Spinal cord (tissue), 10 donors: ENCODE results near the gene LSS. TPM values are rescaled to one million over a fixed set of nuclear protein-coding genes. Genes with fewer than 3 reads are reported as not detected.

ENCODE experiments used
- DNase-seq, 6 donors: peaks; one replicate each; pipeline versions ENCODE4 v3.0.0 to v3.0.0-alpha.2; 2013 to 2015; ENCODE audit warnings: low spot score in 6 of 6, low read depth in 4 of 6
- H3K27ac ChIP-seq: one replicate; pipeline ENCODE4 v1.5.1; 2013; ENCODE audit warnings: low read depth, low read length, control low read depth
- H3K27me3 ChIP-seq: one replicate; pipeline ENCODE4 v1.6.1; 2013; ENCODE audit warnings: low read length; ENCODE audit not compliant: control insufficient read depth, insufficient read depth
- H3K36me3 ChIP-seq: one replicate; pipeline ENCODE4 v1.6.1; 2013; ENCODE audit warnings: low read length; ENCODE audit not compliant: control insufficient read depth, insufficient read depth
- H3K4me1 ChIP-seq: one replicate; pipeline ENCODE4 v1.6.1; 2013; ENCODE audit warnings: low read length; ENCODE audit not compliant: control insufficient read depth, insufficient read depth
- H3K4me3 ChIP-seq: one replicate; pipeline ENCODE4 v1.5.1; 2013; ENCODE audit warnings: low read depth, low read length, control low read depth
- H3K9me3 ChIP-seq: one replicate; pipeline ENCODE4 v1.6.1; 2013; ENCODE audit warnings: low read length; ENCODE audit not compliant: control insufficient read depth, insufficient read depth
- WGBS: methylation state at CpG from one replicate; pipeline ENCODE4 v1.1.5; 2013; ENCODE audit warnings: missing lambda C conversion rate; ENCODE audit not compliant: insufficient coverage; 5-methylcytosine and 5-hydroxymethylcytosine counted together
- polyA plus RNA-seq, 2 donors: library from polyadenylated mRNA; unstranded; fragments of 120-200 nt; gene quantifications; one replicate each; pipeline ENCODE4 v1.2.1, GENCODE V29; 2013; ENCODE audit not compliant: insufficient read length in 2 of 2
- total RNA-seq, 2 donors: library from RNA; depleted of rRNA in 1 of 2; stranded (reverse); fragments of 120-200 nt in 1 of 2; fragments of >200 nt in 1 of 2; gene quantifications; one replicate each; pipeline versions ENCODE4 v1.2.3 to v1.2.4, GENCODE V29; 2013 to 2014
- donor health status: healthy.

LSS gene
- total and polyA plus RNA-seq, 4 donors = 55.6 to 167 (median 115) TPM

DNA sequence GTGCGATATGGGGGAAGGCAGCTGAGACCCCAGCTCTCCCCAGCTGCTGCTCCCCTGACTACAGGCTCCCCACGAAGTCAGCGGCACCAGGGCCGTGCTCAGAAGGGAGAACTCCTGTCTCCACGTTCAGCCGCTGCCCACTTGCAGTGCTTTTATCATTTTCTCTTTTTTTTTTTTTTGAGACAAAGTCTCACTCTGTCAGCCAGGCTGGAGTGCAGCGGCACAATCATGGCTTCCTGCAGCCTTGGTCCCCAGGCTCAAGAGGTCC lies 72.3 kb downstream of the LSS start:
- H3K4me1 ChIP-seq = peaks cover 13% of the 10 kb centered on the region
- no peak overlapping the region for H3K27ac ChIP-seq
- no peak overlapping the region for H3K4me3 ChIP-seq
- no peaks in the 10 kb centered on the region for H3K27me3 ChIP-seq
- peaks cover 49% of the 10 kb centered on the region for H3K36me3 ChIP-seq
- no peaks in the 10 kb centered on the region for H3K9me3 ChIP-seq
- WGBS = 70% methylated on average over 6 of the region's 7 CpGs
- DNase-seq = no peak

DNA sequence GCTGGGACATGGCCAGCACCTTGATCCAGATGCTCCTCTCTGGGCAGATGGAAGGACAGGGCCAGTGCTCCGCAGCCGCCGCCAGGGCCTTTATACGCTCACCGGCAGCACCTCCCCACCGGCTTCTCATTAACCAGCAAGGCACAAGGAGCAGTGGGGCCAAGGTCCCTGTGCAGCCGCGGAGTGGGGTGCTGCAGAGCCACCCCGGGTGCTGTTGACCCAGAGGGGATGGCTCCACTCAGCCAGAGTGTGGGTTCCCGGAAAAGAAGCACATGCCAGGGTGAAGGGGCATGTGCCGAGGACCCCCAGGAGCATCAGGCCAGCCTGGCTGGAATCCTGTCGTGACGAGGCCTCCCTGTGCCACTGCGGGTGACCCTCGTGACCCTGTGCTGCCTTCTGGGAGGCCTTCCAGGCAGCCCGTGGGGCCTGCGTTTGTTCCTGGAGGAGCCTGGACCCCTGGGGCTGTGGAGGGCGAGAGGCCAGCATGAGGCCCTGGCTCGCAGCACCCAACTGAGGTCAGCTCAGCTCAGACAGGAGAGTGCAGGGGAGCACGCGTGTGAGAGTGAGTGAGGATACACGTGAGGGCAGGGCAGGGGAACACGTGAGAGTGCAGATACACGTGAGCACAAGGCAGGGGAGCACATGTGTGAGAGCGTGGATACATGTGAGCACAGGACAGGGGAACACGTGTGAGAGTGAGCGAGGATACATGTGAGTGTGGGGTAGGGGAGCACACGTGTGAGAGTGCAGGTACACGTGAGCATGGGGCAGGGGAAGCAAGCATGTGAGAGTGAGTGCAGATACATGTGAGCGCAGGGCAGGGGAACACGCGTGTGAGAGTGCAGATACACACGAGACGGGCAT lies 72.8 kb downstream of the LSS start, which contains the start of gene FTCD:
Gene FTCD, minus strand, starts transcription at position 66 of the 864 bp plus-strand sequence. Its CDS starts 56 bp downstream, at position 10.
- WGBS = 77% methylated on average over 34 of the region's 34 CpGs
- Histone ChIP-seq H3K27ac (no peak within 1 kb of the TSS), H3K9me3 (no peaks in the 10 kb centered on the region), H3K4me1 (peaks cover 13% of the 10 kb centered on the region), H3K4me3 (no peak within 1 kb of the TSS), H3K27me3 (no peaks in the 10 kb centered on the region), H3K36me3 (peaks cover 46% of the 10 kb centered on the region)
- DNase-seq = no peak

DNA sequence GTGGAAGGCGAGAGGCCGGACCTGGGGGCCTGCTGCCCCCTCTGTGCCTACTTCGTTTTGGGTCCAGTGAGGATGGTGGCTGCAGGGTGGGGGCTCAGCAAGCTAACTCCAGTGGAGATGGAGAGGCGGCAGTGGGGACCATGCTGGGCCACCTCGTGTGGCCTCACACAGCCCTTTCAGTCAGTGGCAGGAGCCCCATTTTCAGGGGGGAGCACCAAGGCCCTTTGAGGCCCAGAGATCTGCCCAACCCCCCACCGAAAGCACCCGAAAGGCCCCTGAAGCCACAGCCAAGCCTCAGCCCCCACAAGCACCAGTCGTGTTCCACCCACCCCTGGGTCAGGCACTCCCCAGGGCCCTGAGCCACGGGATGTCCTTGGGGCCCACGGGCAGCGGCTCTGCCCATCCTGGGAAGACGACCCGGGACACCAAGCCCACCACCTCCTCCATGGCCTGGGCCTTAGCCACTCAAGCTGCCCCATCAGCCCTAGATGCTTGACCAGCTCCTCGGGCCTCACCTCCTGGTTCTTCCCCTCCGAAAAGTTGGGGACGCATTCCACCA lies 73.5 kb downstream of the LSS start:
- H3K36me3 ChIP-seq = peaks cover 39% of the 10 kb centered on the region
- H3K9me3 ChIP-seq = no peaks in the 10 kb centered on the region
- H3K4me3 ChIP-seq = no peak overlapping the region
- H3K27me3 ChIP-seq = no peaks in the 10 kb centered on the region
- WGBS = 90% methylated on average over 16 of the region's 16 CpGs
- peaks cover 13% of the 10 kb centered on the region for H3K4me1 ChIP-seq
- H3K27ac ChIP-seq = no peak overlapping the region
- DNase-seq = no peak

DNA sequence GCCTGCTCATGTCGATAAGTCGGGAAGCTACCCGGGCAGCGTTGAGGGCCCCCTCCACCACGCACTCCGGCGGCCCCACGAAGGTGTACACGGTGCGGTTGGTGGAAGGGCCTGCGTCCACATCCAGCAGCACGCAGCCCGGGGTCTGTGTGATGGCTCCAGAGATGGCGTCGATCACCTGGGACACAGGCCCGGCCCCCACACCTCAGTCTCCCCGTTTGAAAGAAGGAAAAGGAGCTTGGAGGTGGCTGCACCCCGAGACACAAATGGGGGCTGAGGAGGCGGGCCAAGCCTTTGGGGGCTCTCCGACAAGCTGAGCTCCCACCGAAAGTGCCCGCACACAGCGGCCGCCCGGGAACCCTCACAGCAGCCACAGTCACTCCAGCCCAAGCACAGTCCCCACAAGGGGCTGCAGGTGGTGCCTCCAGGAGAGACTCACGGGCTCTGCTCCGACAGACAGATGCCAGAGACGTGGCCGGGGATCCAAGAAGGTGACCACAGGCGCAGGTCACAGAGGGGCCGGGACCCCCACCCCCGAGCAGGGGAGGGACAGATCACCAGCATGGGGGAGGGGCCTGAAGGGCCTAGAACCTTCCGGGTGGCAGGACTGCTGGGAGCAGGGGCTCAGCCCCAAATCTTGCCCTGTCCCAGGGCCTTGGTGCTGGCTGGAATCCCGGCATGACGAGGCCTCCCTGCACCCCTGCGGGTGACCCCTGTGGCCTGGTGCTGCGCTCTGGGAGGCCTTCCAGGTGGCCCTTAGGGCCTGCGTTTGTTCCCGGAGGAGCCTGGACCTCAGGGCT lies 74.2 kb downstream of the LSS start:
- no peak for DNase-seq
- 91% methylated on average over 39 of the region's 39 CpGs for WGBS
- Histone ChIP-seq H3K4me3 (no peak overlapping the region), H3K27me3 (no peaks in the 10 kb centered on the region), H3K9me3 (no peaks in the 10 kb centered on the region), H3K4me1 (peaks cover 13% of the 10 kb centered on the region), H3K27ac (no peak overlapping the region), H3K36me3 (peaks cover 32% of the 10 kb centered on the region)

DNA sequence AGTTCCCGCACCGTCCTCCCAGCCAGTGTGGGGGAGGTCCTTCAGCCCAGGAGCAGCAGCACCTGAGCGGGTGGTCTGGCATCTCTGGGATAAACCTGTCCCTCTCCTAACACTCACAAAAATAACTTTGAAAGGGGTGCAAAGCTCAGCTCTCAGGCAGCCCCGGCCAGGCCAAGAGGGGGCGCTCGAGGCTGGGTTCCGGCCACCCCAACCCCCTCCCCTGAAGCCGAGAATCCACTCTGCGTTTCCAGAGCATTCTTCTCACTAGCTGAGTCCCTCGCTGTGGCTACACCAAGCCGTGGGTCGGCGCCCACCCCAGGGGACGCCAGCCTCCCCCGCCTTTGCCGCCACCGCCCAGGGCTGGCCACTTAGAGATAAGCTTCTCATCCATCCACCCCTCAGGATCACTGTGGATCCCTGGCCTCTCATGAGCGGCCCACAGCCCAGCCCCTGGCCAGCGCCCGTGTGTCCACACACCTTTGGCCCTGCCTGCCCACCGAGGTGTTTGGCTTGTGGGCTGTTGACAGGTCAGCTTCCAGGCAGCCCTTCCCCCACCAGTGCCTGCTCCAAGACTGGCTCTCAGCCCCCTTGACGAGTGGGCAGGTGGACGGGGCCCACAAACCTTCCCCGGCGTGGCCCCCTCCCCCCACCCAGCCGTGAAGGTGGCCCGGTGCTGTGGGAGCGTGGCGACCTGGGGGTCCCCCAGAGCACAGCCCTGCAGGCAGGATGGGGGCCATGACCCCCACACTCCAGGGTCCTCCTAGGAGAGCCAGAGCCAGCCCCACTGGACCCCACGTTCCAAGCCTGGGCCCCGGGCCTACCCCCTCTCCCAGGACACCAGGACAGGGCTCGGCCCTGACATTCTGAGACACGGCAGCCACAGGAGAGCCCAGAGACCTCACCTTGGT lies 75.1 kb downstream of the LSS start:
- H3K27ac ChIP-seq = no peak overlapping the region
- H3K4me3 ChIP-seq = no peak overlapping the region
- 46% methylated on average over 32 of the region's 33 CpGs for WGBS
- H3K4me1 ChIP-seq = peaks cover 13% of the 10 kb centered on the region
- no peaks in the 10 kb centered on the region for H3K27me3 ChIP-seq
- H3K36me3 ChIP-seq = peaks cover 28% of the 10 kb centered on the region
- DNase-seq = peak in 2 of 6 donors; percentile 34 to 42
- no peaks in the 10 kb centered on the region for H3K9me3 ChIP-seq

DNA sequence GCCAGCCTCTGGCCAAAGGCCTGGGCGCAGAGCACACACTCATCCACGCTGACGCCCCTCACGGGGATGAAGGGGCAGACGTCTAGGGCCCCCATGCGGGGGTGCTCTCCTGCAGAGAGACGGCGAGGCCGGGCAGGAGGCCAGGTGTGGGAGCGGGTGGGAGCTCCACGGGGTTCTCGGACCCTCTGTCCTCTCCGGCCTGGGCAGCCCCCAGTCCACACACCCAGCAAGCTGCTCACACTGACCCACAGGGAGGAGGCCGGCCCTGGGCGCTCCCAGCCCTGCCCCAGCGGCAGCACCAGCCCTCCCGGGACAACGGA lies 75.7 kb downstream of the LSS start:
- H3K36me3 ChIP-seq = peaks cover 24% of the 10 kb centered on the region
- peaks cover 13% of the 10 kb centered on the region for H3K4me1 ChIP-seq
- no peaks in the 10 kb centered on the region for H3K9me3 ChIP-seq
- no peak for DNase-seq
- H3K4me3 ChIP-seq = no peak overlapping the region
- H3K27ac ChIP-seq = no peak overlapping the region
- H3K27me3 ChIP-seq = no peaks in the 10 kb centered on the region
- WGBS = 39% methylated on average over 14 of the region's 18 CpGs

DNA sequence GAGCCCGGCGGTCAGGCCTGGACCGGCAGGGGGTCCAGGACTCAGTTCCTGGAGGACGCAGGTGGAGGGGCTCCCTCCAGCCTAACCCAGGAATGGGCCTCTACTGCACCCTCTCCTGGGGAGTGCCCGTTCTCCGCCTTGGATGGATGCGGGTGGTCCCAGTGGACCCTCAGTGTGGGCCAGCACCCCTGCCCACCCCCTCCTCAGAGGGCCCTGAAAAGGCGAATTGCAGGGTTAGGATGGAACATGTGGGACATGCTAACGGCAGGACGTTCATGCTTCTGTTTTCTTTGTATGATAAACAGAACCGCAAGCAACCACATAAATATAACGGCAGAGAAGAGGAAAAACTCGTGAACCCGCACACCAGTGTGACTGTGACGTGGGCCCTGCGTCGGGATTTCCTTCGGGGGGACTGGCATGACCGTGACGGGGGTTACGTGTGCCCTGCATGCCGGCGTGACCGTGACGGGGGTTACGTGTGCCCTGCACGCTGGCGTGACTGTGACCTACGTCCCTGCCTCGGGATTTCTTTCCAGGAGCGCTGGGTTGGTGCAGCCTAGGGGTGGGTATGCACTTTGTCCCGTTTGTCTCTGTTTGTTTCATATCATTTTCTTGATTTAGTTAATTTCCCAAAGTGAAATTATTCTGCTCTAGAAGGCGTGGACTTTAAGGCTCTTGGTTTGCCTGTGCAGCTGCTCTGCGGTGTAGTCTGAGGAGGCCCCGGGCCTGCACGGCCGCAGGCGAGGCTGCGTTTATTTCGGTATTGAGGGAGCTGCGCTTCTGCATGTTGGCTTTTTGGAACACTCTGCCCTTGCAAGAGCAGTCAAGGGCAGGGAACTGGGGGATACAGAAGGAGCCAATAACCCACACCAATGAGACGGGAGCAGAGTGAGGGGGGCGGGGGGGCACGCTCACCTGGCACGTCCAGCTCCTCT lies 76.3 kb downstream of the LSS start:
- no peak for DNase-seq
- Histone ChIP-seq H3K4me3 (no peak overlapping the region), H3K4me1 (peaks cover 13% of the 10 kb centered on the region), H3K27me3 (no peaks in the 10 kb centered on the region), H3K27ac (no peak overlapping the region), H3K36me3 (peaks cover 19% of the 10 kb centered on the region), H3K9me3 (no peaks in the 10 kb centered on the region)
- 90% methylated on average over 22 of the region's 45 CpGs for WGBS

DNA sequence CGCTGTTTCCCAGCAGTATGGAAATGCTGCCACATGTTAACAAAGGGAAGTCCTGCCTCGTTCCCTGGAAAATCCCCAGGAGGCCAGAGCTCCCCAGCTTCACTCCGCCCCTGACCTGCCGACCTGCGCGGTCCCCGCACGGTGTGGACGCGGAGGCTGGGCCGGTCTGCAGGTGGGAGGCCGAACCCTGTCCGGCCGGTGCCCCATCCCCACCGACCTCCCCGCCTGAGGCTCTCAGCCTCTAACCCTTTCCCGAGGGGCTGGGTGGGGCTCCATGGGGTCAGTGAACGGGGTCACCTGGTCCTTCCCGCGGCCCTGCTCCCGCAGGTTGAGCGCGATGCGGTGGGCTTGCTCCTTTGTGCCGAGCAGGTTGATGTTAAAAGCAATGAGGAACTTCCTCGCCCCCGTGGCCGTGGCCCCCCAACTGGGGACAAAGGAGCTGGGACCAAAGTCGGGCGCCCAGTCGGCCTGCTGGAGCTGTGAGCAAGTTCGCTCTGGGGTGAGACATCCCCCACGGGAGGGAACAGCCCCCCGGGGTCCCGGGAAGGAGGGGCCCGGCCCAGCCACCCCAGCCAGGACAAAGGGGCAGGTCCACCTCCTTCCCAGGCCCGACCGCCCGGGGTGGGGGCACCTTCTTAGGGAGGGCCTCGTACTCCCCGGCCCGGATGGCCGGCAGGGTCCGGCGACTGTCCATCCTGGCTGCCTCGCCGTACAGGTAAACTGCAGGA lies 77.1 kb downstream of the LSS start:
- no peak overlapping the region for H3K27ac ChIP-seq
- no peaks in the 10 kb centered on the region for H3K27me3 ChIP-seq
- peaks cover 19% of the 10 kb centered on the region for H3K36me3 ChIP-seq
- H3K4me1 ChIP-seq = peaks cover 13% of the 10 kb centered on the region
- 76% methylated on average over 47 of the region's 47 CpGs for WGBS
- no peak overlapping the region for H3K4me3 ChIP-seq
- H3K9me3 ChIP-seq = no peaks in the 10 kb centered on the region
- no peak for DNase-seq
